ENCODE data around the gene HIF3A. TPM values are rescaled to one million over a fixed set of nuclear protein-coding genes. Genes with fewer than 3 reads are reported as not detected.

HIF3A gene
- total and polyA plus RNA-seq, 5 donors from 2014 or later: not detected

GRCh38 chr19:46295401-46296201 lies 1.2 kb upstream of the HIF3A start:
- no peak for ATAC-seq (ENCODE audit: low read depth in 2 of 2)
- no peak overlapping the region for H3K27ac ChIP-seq (ENCODE audit: insufficient read depth, low read length, poor library complexity, severe bottlenecking)
- H3K4me3 ChIP-seq (ENCODE audit: low read depth, low read length): no peak overlapping the region
- Mint-ChIP-seq H3K27me3 (peaks cover 39% of the 10 kb centered on the region), H3K9me3 (peaks cover 0 to 3% (median 0%) of the 10 kb centered on the region in 7 donors), H3K4me3 (no peak overlapping the region), H3K27ac (no peak overlapping the region), H3K4me1 (no peaks in the 10 kb centered on the region), H3K36me3 (no peaks in the 10 kb centered on the region)
- no peaks in the 10 kb centered on the region for H3K36me3 ChIP-seq (ENCODE audit: control insufficient read depth, insufficient read depth, low read length)
- H3K4me1 ChIP-seq (ENCODE audit: control insufficient read depth, insufficient read depth, low read length, poor library complexity, severe bottlenecking): no peaks in the 10 kb centered on the region
- DNase-seq: no peak
- peaks cover 0 to 2% of the 10 kb centered on the region in 2 experiments for H3K9me3 ChIP-seq (ENCODE audit: control insufficient read depth in 2 of 2, low read length in 2 of 2)
- peaks cover 11% of the 10 kb centered on the region for H3K27me3 ChIP-seq (ENCODE audit: control insufficient read depth, insufficient read depth, low read length)

GRCh38 chr19:46296202-46296480 lies 701 bp upstream of the HIF3A start:
- Histone ChIP-seq H3K4me1 (ENCODE audit: control insufficient read depth, insufficient read depth, low read length, poor library complexity, severe bottlenecking) (no peaks in the 10 kb centered on the region), H3K4me3 (ENCODE audit: low read depth, low read length) (no peak overlapping the region), H3K9me3 (ENCODE audit: control insufficient read depth in 2 of 2, low read length in 2 of 2) (peaks cover 0 to 2% of the 10 kb centered on the region in 2 experiments), H3K27ac (ENCODE audit: insufficient read depth, low read length, poor library complexity, severe bottlenecking) (no peak overlapping the region), H3K36me3 (ENCODE audit: control insufficient read depth, insufficient read depth, low read length) (no peaks in the 10 kb centered on the region), H3K27me3 (ENCODE audit: control insufficient read depth, insufficient read depth, low read length) (peaks cover 11% of the 10 kb centered on the region)
- Mint-ChIP-seq H3K36me3 (no peaks in the 10 kb centered on the region), H3K4me1 (no peaks in the 10 kb centered on the region), H3K27ac (no peak overlapping the region), H3K27me3 (peaks cover 39% of the 10 kb centered on the region), H3K9me3 (peaks cover 0 to 3% (median 0%) of the 10 kb centered on the region in 7 donors), H3K4me3 (no peak overlapping the region)
- no peak for DNase-seq
- ATAC-seq (ENCODE audit: low read depth in 2 of 2): no peak

DNA sequence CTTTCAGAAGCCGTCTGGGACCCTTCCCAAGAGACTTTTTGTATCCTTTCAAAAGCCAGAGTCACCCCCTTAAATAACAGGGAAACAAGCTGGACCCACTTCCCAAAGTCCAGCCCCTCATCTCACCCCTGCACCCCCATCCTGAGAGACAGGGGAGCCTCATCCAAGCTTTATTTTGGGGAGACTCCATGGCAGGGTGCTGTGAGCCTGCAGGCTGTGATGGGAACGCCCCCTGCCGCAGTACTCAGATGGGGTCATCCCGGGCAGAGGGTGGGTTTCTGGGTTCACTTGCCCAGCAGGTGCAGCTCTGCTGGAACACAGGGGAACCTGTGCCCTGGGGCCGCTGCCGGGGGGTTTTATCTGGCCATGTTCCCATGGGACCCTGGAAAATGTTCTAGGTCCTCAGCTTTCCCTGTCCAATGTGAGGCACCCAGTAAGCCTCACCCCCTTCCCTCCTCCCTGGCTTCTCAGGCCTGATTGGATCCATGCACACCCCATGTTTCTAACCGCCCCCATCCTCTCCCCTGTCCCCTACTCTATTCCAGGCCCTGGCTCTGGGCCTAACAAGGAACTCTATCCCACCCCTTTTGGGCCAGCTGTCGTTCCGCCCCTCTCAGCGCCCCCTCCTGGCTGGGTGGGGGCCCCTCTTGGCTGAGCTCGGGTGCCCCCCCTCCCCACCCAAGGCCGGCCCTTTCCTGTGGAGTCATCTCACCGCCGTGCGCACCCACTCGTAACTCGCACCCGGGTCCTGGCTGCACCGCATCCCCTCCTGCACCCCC lies 1.0 kb downstream of the HIF3A start:
- DNase-seq (no peak), ATAC-seq (ENCODE audit: low read depth in 2 of 2) (no peak)
- Mint-ChIP-seq H3K4me3 (no peak overlapping the region), H3K4me1 (no peaks in the 10 kb centered on the region), H3K27me3 (peaks cover 39% of the 10 kb centered on the region), H3K9me3 (peaks cover 0 to 3% (median 0%) of the 10 kb centered on the region in 7 donors), H3K36me3 (no peaks in the 10 kb centered on the region), H3K27ac (no peak overlapping the region)
- H3K9me3 ChIP-seq (ENCODE audit: control insufficient read depth in 2 of 2, low read length in 2 of 2): peaks cover 0 to 2% of the 10 kb centered on the region in 2 experiments
- H3K4me1 ChIP-seq (ENCODE audit: control insufficient read depth, insufficient read depth, low read length, poor library complexity, severe bottlenecking): no peaks in the 10 kb centered on the region
- no peak overlapping the region for H3K4me3 ChIP-seq (ENCODE audit: low read depth, low read length)
- no peaks in the 10 kb centered on the region for H3K36me3 ChIP-seq (ENCODE audit: control insufficient read depth, insufficient read depth, low read length)
- no peak overlapping the region for H3K27ac ChIP-seq (ENCODE audit: insufficient read depth, low read length, poor library complexity, severe bottlenecking)
- H3K27me3 ChIP-seq (ENCODE audit: control insufficient read depth, insufficient read depth, low read length): peaks cover 11% of the 10 kb centered on the region

- H3K4me3 ChIP-seq (ENCODE audit: low read depth, low read length): no peak overlapping the region
- H3K27me3 ChIP-seq (ENCODE audit: control insufficient read depth, insufficient read depth, low read length): peaks cover 11% of the 10 kb centered on the region
- H3K36me3 ChIP-seq (ENCODE audit: control insufficient read depth, insufficient read depth, low read length): no peaks in the 10 kb centered on the region
- no peak for DNase-seq
- ATAC-seq (ENCODE audit: low read depth in 2 of 2): no peak
- H3K9me3 ChIP-seq (ENCODE audit: control insufficient read depth in 2 of 2, low read length in 2 of 2): peaks cover 0 to 2% of the 10 kb centered on the region in 2 experiments
- H3K36me3 Mint-ChIP-seq: no peaks in the 10 kb centered on the region
- peaks cover 39% of the 10 kb centered on the region for H3K27me3 Mint-ChIP-seq
- H3K9me3 Mint-ChIP-seq: peaks cover 0 to 3% (median 0%) of the 10 kb centered on the region in 7 donors
- H3K27ac ChIP-seq (ENCODE audit: insufficient read depth, low read length, poor library complexity, severe bottlenecking): no peak overlapping the region
- H3K27ac Mint-ChIP-seq: no peak overlapping the region
- no peak overlapping the region for H3K4me3 Mint-ChIP-seq
- H3K4me1 ChIP-seq (ENCODE audit: control insufficient read depth, insufficient read depth, low read length, poor library complexity, severe bottlenecking): no peaks in the 10 kb centered on the region
- H3K4me1 Mint-ChIP-seq: no peaks in the 10 kb centered on the region
These were observed 1.7 kb downstream of the HIF3A start for GRCh38 chr19:46298479-46299003.

GRCh38 chr19:46299004-46299509 lies 2.2 kb downstream of the HIF3A start:
- H3K4me1 Mint-ChIP-seq: no peaks in the 10 kb centered on the region
- ATAC-seq (ENCODE audit: low read depth in 2 of 2): no peak

DNA sequence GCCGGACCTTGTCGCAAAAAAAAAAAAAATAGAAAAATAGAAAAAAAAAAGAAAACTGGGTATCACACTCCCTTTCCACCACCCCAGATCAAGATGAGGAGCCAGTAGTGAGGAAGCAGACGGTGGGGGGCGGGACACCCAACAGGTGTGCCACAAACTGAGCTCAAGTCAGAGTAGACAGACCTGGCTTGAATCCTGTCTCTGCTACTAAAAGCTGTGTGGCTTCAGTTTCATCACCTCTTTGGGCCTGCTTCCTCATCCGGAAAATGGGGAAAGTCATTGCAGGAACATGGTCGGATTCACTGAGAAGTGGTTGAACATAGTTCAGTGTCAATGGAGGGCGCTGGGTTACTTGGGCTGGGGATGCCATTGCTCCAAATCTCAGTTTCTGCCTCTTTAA lies 2.9 kb downstream of the HIF3A start:
- H3K4me3 Mint-ChIP-seq: no peak overlapping the region

More at GRCh38 chr19:46299004-46299509, 2.2 kb downstream of the HIF3A start:
- H3K27ac ChIP-seq (ENCODE audit: insufficient read depth, low read length, poor library complexity, severe bottlenecking): no peak overlapping the region
- DNase-seq: no peak
- peaks cover 0 to 2% of the 10 kb centered on the region in 2 experiments for H3K9me3 ChIP-seq (ENCODE audit: control insufficient read depth in 2 of 2, low read length in 2 of 2)
- Mint-ChIP-seq H3K27ac (no peak overlapping the region), H3K4me3 (no peak overlapping the region), H3K36me3 (no peaks in the 10 kb centered on the region), H3K27me3 (peaks cover 39% of the 10 kb centered on the region), H3K9me3 (peaks cover 0 to 3% (median 0%) of the 10 kb centered on the region in 7 donors)
- H3K36me3 ChIP-seq (ENCODE audit: control insufficient read depth, insufficient read depth, low read length): no peaks in the 10 kb centered on the region
- H3K4me1 ChIP-seq (ENCODE audit: control insufficient read depth, insufficient read depth, low read length, poor library complexity, severe bottlenecking): no peaks in the 10 kb centered on the region
- H3K27me3 ChIP-seq (ENCODE audit: control insufficient read depth, insufficient read depth, low read length): peaks cover 11% of the 10 kb centered on the region
- no peak overlapping the region for H3K4me3 ChIP-seq (ENCODE audit: low read depth, low read length)

DNA sequence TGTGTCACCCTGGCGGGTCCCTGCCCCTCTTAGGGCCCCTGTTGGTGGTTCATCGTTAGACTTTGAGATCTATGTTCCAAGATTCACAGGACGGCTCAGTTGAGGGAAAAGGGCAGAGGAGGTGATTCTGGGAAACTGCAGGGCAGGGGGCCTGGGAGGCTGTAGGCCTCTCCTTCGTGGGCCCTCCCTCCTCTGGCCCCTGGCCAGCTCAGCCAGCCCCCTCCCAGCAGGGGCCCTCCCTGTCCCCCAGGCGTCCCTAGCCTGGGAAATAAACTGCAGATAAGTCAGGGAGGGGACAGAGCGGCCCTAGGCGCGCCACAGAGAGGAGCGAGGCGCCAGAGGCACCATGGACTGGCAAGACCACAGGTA lies 6.5 kb downstream of the HIF3A start:
- no peak overlapping the region for H3K4me3 ChIP-seq (ENCODE audit: low read depth, low read length)
- H3K9me3 Mint-ChIP-seq: peaks cover 0 to 18% (median 3%) of the 10 kb centered on the region in 7 donors
- ATAC-seq (ENCODE audit: low read depth in 2 of 2): no peak

More for the DNA sequence above, 2.9 kb downstream of the HIF3A start:
- ATAC-seq (ENCODE audit: low read depth in 2 of 2) (no peak), DNase-seq (no peak)
- Histone ChIP-seq H3K36me3 (ENCODE audit: control insufficient read depth, insufficient read depth, low read length) (no peaks in the 10 kb centered on the region), H3K27ac (ENCODE audit: insufficient read depth, low read length, poor library complexity, severe bottlenecking) (no peak overlapping the region), H3K27me3 (ENCODE audit: control insufficient read depth, insufficient read depth, low read length) (peaks cover 7% of the 10 kb centered on the region), H3K4me1 (ENCODE audit: control insufficient read depth, insufficient read depth, low read length, poor library complexity, severe bottlenecking) (no peaks in the 10 kb centered on the region), H3K4me3 (ENCODE audit: low read depth, low read length) (no peak overlapping the region), H3K9me3 (ENCODE audit: control insufficient read depth in 2 of 2, low read length in 2 of 2) (peaks cover 0 to 2% of the 10 kb centered on the region in 2 experiments)
- H3K4me1 Mint-ChIP-seq: peaks cover 0 to 3% (median 0%) of the 10 kb centered on the region in 4 donors
- peaks cover 0 to 4% (median 0%) of the 10 kb centered on the region in 7 donors for H3K9me3 Mint-ChIP-seq
- no peak overlapping the region for H3K27ac Mint-ChIP-seq
- no peaks in the 10 kb centered on the region for H3K36me3 Mint-ChIP-seq
- peaks cover 35% of the 10 kb centered on the region for H3K27me3 Mint-ChIP-seq

More for the DNA sequence above, 6.5 kb downstream of the HIF3A start:
- no peak for DNase-seq
- Mint-ChIP-seq H3K36me3 (peaks cover 4% of the 10 kb centered on the region), H3K4me1 (peaks cover 0 to 3% (median 0%) of the 10 kb centered on the region in 4 donors), H3K27ac (no peak overlapping the region), H3K27me3 (peaks cover 11% of the 10 kb centered on the region), H3K4me3 (no peak overlapping the region)
- no peak overlapping the region for H3K27ac ChIP-seq (ENCODE audit: insufficient read depth, low read length, poor library complexity, severe bottlenecking)
- H3K27me3 ChIP-seq (ENCODE audit: control insufficient read depth, insufficient read depth, low read length): no peaks in the 10 kb centered on the region
- no peaks in the 10 kb centered on the region for H3K4me1 ChIP-seq (ENCODE audit: control insufficient read depth, insufficient read depth, low read length, poor library complexity, severe bottlenecking)
- peaks cover 6 to 9% of the 10 kb centered on the region in 2 experiments for H3K9me3 ChIP-seq (ENCODE audit: control insufficient read depth in 2 of 2, low read length in 2 of 2)
- no peaks in the 10 kb centered on the region for H3K36me3 ChIP-seq (ENCODE audit: control insufficient read depth, insufficient read depth, low read length)

Data from CD4-positive, CD25-positive, alpha-beta regulatory T cell (primary cell).